Stimulated activated CD8-positive, alpha-beta memory T cell treated with anti-CD3 and anti-CD28 coated beads, Interleukin-15, amount 100 ng/mL, for 1 hour (primary cell): ENCODE measurements around the gene MEF2B.
"Not testable (repeated sequence)": the region's sequence is repeated elsewhere in the genome, so short reads cannot be mapped to it uniquely, and the experiment has no call there.

Experiments used
- DNase-seq: peaks from one replicate; pipeline ENCODE4 v3.0.0-alpha.2; 2020; ENCODE audit warnings: low read depth

The MEF2B gene

GRCh38 chr19:19126102-19126501 lies 44.0 kb downstream of the MEF2B start:
- no peak for DNase-seq

- DNase-seq: no peak
Measured at GRCh38 chr19:19123386-19123785, 46.7 kb downstream of the MEF2B start.

GRCh38 chr19:19122902-19123301 lies 47.2 kb downstream of the MEF2B start:
- no peak for DNase-seq

GRCh38 chr19:19121371-19121770 lies 48.7 kb downstream of the MEF2B start:
- DNase-seq: no peak

- DNase-seq: no peak
Measured at GRCh38 chr19:19120308-19121231, 49.5 kb downstream of the MEF2B start.

- no peak for DNase-seq
Measured at GRCh38 chr19:19119325-19120237, 50.5 kb downstream of the MEF2B start.

GRCh38 chr19:19115954-19116353 lies 54.1 kb downstream of the MEF2B start:
- peak; percentile 5 for DNase-seq

GRCh38 chr19:19113040-19113626 lies 56.9 kb downstream of the MEF2B start:
- no peak for DNase-seq

- no peak for DNase-seq
Measured at GRCh38 chr19:19111967-19112580, 58.0 kb downstream of the MEF2B start.

- no peak for DNase-seq
Measured at GRCh38 chr19:19111136-19111835, 58.8 kb downstream of the MEF2B start.

- no peak for DNase-seq
Measured at GRCh38 chr19:19110410-19111135, 59.5 kb downstream of the MEF2B start.

- no peak for DNase-seq
Measured at GRCh38 chr19:19109601-19110000, 60.5 kb downstream of the MEF2B start.

- no peak for DNase-seq
Measured at GRCh38 chr19:19107654-19108053, 62.4 kb downstream of the MEF2B start.

GRCh38 chr19:19106938-19107337 lies 63.1 kb downstream of the MEF2B start:
- DNase-seq: not testable (repeated sequence)

- no peak for DNase-seq
Measured at GRCh38 chr19:19106056-19106551, 64.0 kb downstream of the MEF2B start.

GRCh38 chr19:19105365-19106055 lies 64.6 kb downstream of the MEF2B start:
- DNase-seq: no peak

GRCh38 chr19:19103167-19103566 lies 66.9 kb downstream of the MEF2B start:
- no peak for DNase-seq

GRCh38 chr19:19102566-19102965 lies 67.5 kb downstream of the MEF2B start:
- DNase-seq: not testable (repeated sequence)

- no peak for DNase-seq
Measured at GRCh38 chr19:19101540-19101939, 68.5 kb downstream of the MEF2B start.
